Neuronal stem cell (in vitro differentiated cells): ENCODE data around the gene UBE4B.

Experiments used
- DNase-seq: peaks from one replicate; pipeline ENCODE4 v3.0.0-alpha.2; 2013; ENCODE audit warnings: low spot score
- H2AFZ ChIP-seq: one replicate; pipeline ENCODE4 v1.6.1; 2013; ENCODE audit warnings: mild to moderate bottlenecking, low read length, inconsistent platforms
- H2AK5ac ChIP-seq: 2 replicates; pipeline ENCODE4 v1.6.1; 2013; ENCODE audit warnings: low read depth, mild to moderate bottlenecking, inconsistent platforms, low read length, moderate library complexity, mixed read lengths
- H2BK120ac ChIP-seq: 2 replicates; pipeline ENCODE4 v1.6.1; 2013; ENCODE audit warnings: low read depth, mild to moderate bottlenecking, inconsistent platforms, low read length, moderate library complexity, mixed read lengths
- H2BK12ac ChIP-seq: one replicate; pipeline ENCODE4 v1.6.1; 2013; ENCODE audit warnings: low read length, inconsistent platforms
- H2BK15ac ChIP-seq: 2 replicates; pipeline ENCODE4 v1.6.1; 2013; ENCODE audit warnings: mild to moderate bottlenecking, low read length, inconsistent platforms, mixed read lengths
- H2BK5ac ChIP-seq: one replicate; pipeline ENCODE4 v1.6.1; 2013; ENCODE audit warnings: inconsistent platforms, mild to moderate bottlenecking, low read length, moderate library complexity
- H3K14ac ChIP-seq: one replicate; pipeline ENCODE4 v1.6.1; 2013; ENCODE audit warnings: low read length, inconsistent platforms
- H3K18ac ChIP-seq: 2 replicates; pipeline ENCODE4 v1.6.1; 2013; ENCODE audit warnings: low read length, inconsistent platforms
- H3K23ac ChIP-seq: 2 replicates; pipeline ENCODE4 v1.6.1; 2013; ENCODE audit warnings: low read depth, mild to moderate bottlenecking, mixed read lengths, low read length, inconsistent platforms; ENCODE audit not compliant: poor library complexity
- H3K27ac ChIP-seq: replicated peaks from 3 replicates; pipeline ENCODE4 v1.5.1; 2013; ENCODE audit warnings: low read length, inconsistent platforms
- H3K27me3 ChIP-seq, 3 experiments: 2 replicates each; pipeline ENCODE4 v1.6.1; 2013; ENCODE audit warnings: low read length in 3 of 3, mild to moderate bottlenecking in 2 of 3, inconsistent platforms in 1 of 3, low read depth in 1 of 3, mixed read lengths in 1 of 3, moderate library complexity in 1 of 3; ENCODE audit not compliant: control insufficient read depth in 3 of 3, insufficient read depth in 3 of 3
- H3K36me3 ChIP-seq, 2 donors: replicated peaks in 1 of 2; 2 replicates each; pipeline ENCODE4 v1.6.1; 2013; ENCODE audit warnings: low read length in 2 of 2; ENCODE audit not compliant: control insufficient read depth in 2 of 2, insufficient read depth in 2 of 2
- H3K4ac ChIP-seq: 2 replicates; pipeline ENCODE4 v1.6.1; 2013; ENCODE audit warnings: inconsistent platforms, mild to moderate bottlenecking, low read length, moderate library complexity
- H3K4me1 ChIP-seq, 2 donors: 1 replicate in 1 of 2; 2 replicates in 1 of 2; pipeline ENCODE4 v1.6.1; 2013; ENCODE audit warnings: low read length in 2 of 2, low read depth in 1 of 2; ENCODE audit not compliant: control insufficient read depth in 2 of 2, insufficient read depth in 1 of 2
- H3K4me2 ChIP-seq: one replicate; pipeline ENCODE4 v1.6.1; 2013; ENCODE audit warnings: mild to moderate bottlenecking, low read length, inconsistent platforms; ENCODE audit not compliant: insufficient read depth, poor library complexity, severe bottlenecking
- H3K4me3 ChIP-seq, 2 donors: 2 replicates each; pipeline ENCODE4 v1.5.1; 2013; ENCODE audit warnings: low read length in 2 of 2, mild to moderate bottlenecking in 2 of 2, inconsistent platforms in 1 of 2, moderate library complexity in 1 of 2
- H3K79me1 ChIP-seq: one replicate; pipeline ENCODE4 v1.6.1; 2013; ENCODE audit warnings: low read depth, mild to moderate bottlenecking, inconsistent platforms, low read length, moderate library complexity
- H3K9ac ChIP-seq: one replicate; pipeline ENCODE4 v1.6.1; 2013; ENCODE audit warnings: mild to moderate bottlenecking, low read depth, low read length, inconsistent platforms; ENCODE audit not compliant: poor library complexity
- H3K9me3 ChIP-seq, 2 donors: replicated peaks in 1 of 2; 2 replicates each; pipeline versions ENCODE3 to v1.6.1; 2013; ENCODE audit warnings: low read length in 2 of 2, mild to moderate bottlenecking in 2 of 2, inconsistent platforms in 1 of 2, low read depth in 1 of 2, mixed read lengths in 1 of 2, moderate library complexity in 1 of 2; ENCODE audit not compliant: control insufficient read depth in 2 of 2, insufficient read depth in 1 of 2
- H4K8ac ChIP-seq: one replicate; pipeline ENCODE4 v1.6.1; 2013; ENCODE audit warnings: low read depth, mild to moderate bottlenecking, inconsistent platforms, low read length, moderate library complexity
- H4K91ac ChIP-seq: one replicate; pipeline ENCODE4 v1.6.1; 2013; ENCODE audit warnings: low read length, low read depth, mild to moderate bottlenecking, inconsistent platforms; ENCODE audit not compliant: poor library complexity
- WGBS, 2 donors: extraction: QIAGEN DNeasy Blood & Tissue Kit; methylation state at CpG; one replicate each; pipeline ENCODE4 v1.1.7; 2013; ENCODE audit warnings: missing lambda C conversion rate in 2 of 2, mixed read lengths in 1 of 2; ENCODE audit not compliant: insufficient read length in 2 of 2, insufficient replicate concordance in 1 of 2; ENCODE audit errors: extremely low coverage in 2 of 2; 5-methylcytosine and 5-hydroxymethylcytosine counted together

The UBE4B gene

GRCh38 chr1:10168912-10169514, 136.3 kb downstream of the UBE4B start:
- Histone ChIP-seq H3K9me3 (no peaks in the 10 kb centered on the region), H3K4me3 (no peak overlapping the region), H3K4me2 (no peak overlapping the region), H3K14ac (no peak overlapping the region), H2BK12ac (no peak overlapping the region), H3K23ac (no peak overlapping the region), H2BK15ac (no peak overlapping the region), H3K4ac (no peak overlapping the region), H2BK5ac (no peak overlapping the region), H2BK120ac (no peak overlapping the region), H2AFZ (no peak overlapping the region), H3K36me3 (peaks cover 32 to 79% of the 10 kb centered on the region in 2 donors), H3K27me3 (no peaks in the 10 kb centered on the region), H3K27ac (no peak overlapping the region), H2AK5ac (no peak overlapping the region), H4K8ac (no peak overlapping the region), H3K4me1 (peaks cover 0 to 12% of the 10 kb centered on the region in 2 donors), H3K9ac (no peak overlapping the region), H3K79me1 (no peaks in the 10 kb centered on the region), H3K18ac (no peak overlapping the region), H4K91ac (no peak overlapping the region)
- no peak for DNase-seq
- WGBS, 2 donors, result no CpG with 5 or more reads among the region's 7 CpGs

GRCh38 chr1:10170239-10170574, 137.4 kb downstream of the UBE4B start:
- H3K27ac ChIP-seq, result no peak overlapping the region
- H3K4ac ChIP-seq, result no peak overlapping the region
- H2BK15ac ChIP-seq, result no peak overlapping the region
- no peak overlapping the region for H2AK5ac ChIP-seq
- no peak overlapping the region for H3K9ac ChIP-seq
- no peak for DNase-seq
- H3K14ac ChIP-seq, result no peak overlapping the region
- H2AFZ ChIP-seq, result no peak overlapping the region
- H2BK5ac ChIP-seq, result no peak overlapping the region
- H3K27me3 ChIP-seq, result no peaks in the 10 kb centered on the region
- no CpG with 5 or more reads among the region's 2 CpGs for WGBS, 2 donors
- no peak overlapping the region for H2BK120ac ChIP-seq
- no peak overlapping the region for H2BK12ac ChIP-seq
- H3K9me3 ChIP-seq, result peaks cover 0 to 2% of the 10 kb centered on the region in 2 donors
- H4K8ac ChIP-seq, result no peak overlapping the region
- no peak overlapping the region for H3K18ac ChIP-seq
- peaks cover 0 to 12% of the 10 kb centered on the region in 2 donors for H3K4me1 ChIP-seq
- H3K4me2 ChIP-seq, result no peak overlapping the region
- H3K4me3 ChIP-seq, result no peak overlapping the region
- peaks cover 28 to 73% of the 10 kb centered on the region in 2 donors for H3K36me3 ChIP-seq
- no peak overlapping the region for H4K91ac ChIP-seq
- no peak overlapping the region for H3K23ac ChIP-seq
- no peaks in the 10 kb centered on the region for H3K79me1 ChIP-seq

GRCh38 chr1:10171105-10171767, 138.5 kb downstream of the UBE4B start:
- H3K9me3 ChIP-seq, result peaks cover 2 to 7% of the 10 kb centered on the region in 2 donors
- H3K36me3 ChIP-seq, result peaks cover 20 to 67% of the 10 kb centered on the region in 2 donors
- no peak overlapping the region for H3K9ac ChIP-seq
- H3K27ac ChIP-seq, result no peak overlapping the region
- no peak overlapping the region for H2AFZ ChIP-seq
- no peak overlapping the region for H3K23ac ChIP-seq
- no peaks in the 10 kb centered on the region for H3K79me1 ChIP-seq
- no peak overlapping the region for H3K14ac ChIP-seq
- no peak overlapping the region for H3K4ac ChIP-seq
- H2BK15ac ChIP-seq, result no peak overlapping the region
- H2BK120ac ChIP-seq, result no peak overlapping the region
- no peak overlapping the region for H2BK5ac ChIP-seq
- no peak overlapping the region for H3K4me3 ChIP-seq
- H4K91ac ChIP-seq, result no peak overlapping the region
- H3K4me2 ChIP-seq, result no peak overlapping the region
- H3K27me3 ChIP-seq, result no peaks in the 10 kb centered on the region
- H2BK12ac ChIP-seq, result no peak overlapping the region
- no peak overlapping the region for H2AK5ac ChIP-seq
- H3K4me1 ChIP-seq, result peaks cover 0 to 12% of the 10 kb centered on the region in 2 donors
- no peak for DNase-seq
- H3K18ac ChIP-seq, result no peak overlapping the region
- no peak overlapping the region for H4K8ac ChIP-seq
- WGBS, 2 donors, result no CpG with 5 or more reads among the region's 16 CpGs

- Histone ChIP-seq H3K4ac (no peak overlapping the region), H3K4me2 (no peak overlapping the region), H3K4me1 (peaks cover 0 to 12% of the 10 kb centered on the region in 2 donors), H3K23ac (no peak overlapping the region), H3K4me3 (no peak overlapping the region), H3K27me3 (no peaks in the 10 kb centered on the region), H2BK15ac (no peak overlapping the region), H3K9ac (no peak overlapping the region), H2AFZ (no peak overlapping the region), H3K36me3 (peaks cover 20 to 63% of the 10 kb centered on the region in 2 donors), H3K9me3 (peaks cover 2 to 9% of the 10 kb centered on the region in 2 donors), H4K8ac (no peak overlapping the region), H3K18ac (no peak overlapping the region), H3K79me1 (no peaks in the 10 kb centered on the region), H3K27ac (no peak overlapping the region), H3K14ac (no peak overlapping the region), H2AK5ac (no peak overlapping the region), H2BK5ac (no peak overlapping the region), H2BK120ac (no peak overlapping the region), H2BK12ac (no peak overlapping the region), H4K91ac (no peak overlapping the region)
- WGBS, 2 donors, result 100% methylated on average over 1 of the region's 8 CpGs; no CpG with 5 or more reads in 1 of the 2 donors
- no peak for DNase-seq
Observed at GRCh38 chr1:10171995-10172669, 139.4 kb downstream of the UBE4B start.
